Measurements from ENCODE around the gene C15orf62.

Gene C15orf62

DNA sequence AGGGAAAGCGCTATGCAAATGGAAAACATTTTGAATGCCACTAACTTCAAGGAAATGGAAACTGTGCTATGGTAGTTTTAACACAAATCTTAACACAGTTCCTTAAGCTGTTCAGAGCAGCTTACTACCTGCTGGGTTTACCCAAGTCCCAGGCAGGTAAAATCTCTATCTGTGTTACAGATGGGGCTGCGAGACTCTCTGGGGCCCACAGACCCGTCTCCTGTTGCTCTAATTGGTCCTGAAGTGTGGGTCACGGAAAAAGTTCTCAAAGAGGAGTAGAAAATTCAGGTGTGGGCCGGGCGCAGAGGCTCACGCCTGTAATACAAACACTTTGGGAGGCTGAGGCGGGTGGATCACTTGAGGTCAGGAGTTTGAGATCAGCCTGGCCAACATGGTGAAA, 20.2 kb downstream of the C15orf62 start:
- DNase-seq (ENCODE audit: low read depth, low spot score) = no peak
- TF ChIP-seq, protein P1, sequence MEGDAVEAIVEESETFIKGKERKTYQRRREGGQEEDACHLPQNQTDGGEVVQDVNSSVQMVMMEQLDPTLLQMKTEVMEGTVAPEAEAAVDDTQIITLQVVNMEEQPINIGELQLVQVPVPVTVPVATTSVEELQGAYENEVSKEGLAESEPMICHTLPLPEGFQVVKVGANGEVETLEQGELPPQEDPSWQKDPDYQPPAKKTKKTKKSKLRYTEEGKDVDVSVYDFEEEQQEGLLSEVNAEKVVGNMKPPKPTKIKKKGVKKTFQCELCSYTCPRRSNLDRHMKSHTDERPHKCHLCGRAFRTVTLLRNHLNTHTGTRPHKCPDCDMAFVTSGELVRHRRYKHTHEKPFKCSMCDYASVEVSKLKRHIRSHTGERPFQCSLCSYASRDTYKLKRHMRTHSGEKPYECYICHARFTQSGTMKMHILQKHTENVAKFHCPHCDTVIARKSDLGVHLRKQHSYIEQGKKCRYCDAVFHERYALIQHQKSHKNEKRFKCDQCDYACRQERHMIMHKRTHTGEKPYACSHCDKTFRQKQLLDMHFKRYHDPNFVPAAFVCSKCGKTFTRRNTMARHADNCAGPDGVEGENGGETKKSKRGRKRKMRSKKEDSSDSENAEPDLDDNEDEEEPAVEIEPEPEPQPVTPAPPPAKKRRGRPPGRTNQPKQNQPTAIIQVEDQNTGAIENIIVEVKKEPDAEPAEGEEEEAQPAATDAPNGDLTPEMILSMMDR (IDR thresholded peaks at IDR 0.05; ENCODE audit: insufficient read depth, low read length, missing control alignments) = no peak
- H3K4me3 ChIP-seq (ENCODE audit: low read depth, low read length) = no peak overlapping the region
- CTCF ChIA-PET = interaction anchor here (1.5 to 3.3 kb wide), 2 partner anchors 20 to 68 kb away, joined by 3 to 18 read pairs; partner anchors contain the start of gene C15orf62
- POLR2A ChIA-PET = no interaction called here

DNA sequence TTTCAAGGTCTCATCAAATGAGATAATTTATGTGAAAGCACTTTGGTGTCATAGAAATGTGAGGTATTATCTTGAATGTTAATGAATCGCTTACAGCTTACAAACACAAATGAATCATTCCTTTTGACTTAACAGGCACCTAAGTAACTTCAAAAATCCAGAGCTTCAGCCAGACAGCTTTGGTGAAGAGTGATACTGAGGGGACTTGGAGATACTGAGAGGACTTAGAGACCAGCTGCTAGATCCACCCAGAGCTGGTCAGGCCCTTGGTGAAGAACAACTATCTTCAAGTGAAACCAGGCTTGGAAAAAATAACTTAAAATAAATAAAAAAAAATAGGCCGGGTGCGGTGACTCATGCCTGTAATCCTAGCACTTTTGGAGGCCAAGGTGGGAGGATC, 20.9 kb downstream of the C15orf62 start:
- no peak overlapping the region for H3K4me3 ChIP-seq (ENCODE audit: low read depth, low read length)
- ChIA-PET POLR2A (interaction anchor here (0.9 kb wide), 1 partner anchor 15 kb away, joined by 3 read pairs; no protein-coding TSS in a partner anchor), CTCF (interaction anchor here (1.1 to 3.3 kb wide), 4 partner anchors 8 to 103 kb away, joined by 3 to 18 read pairs (median 7); partner anchors contain the start of gene C15orf62)
- DNase-seq (ENCODE audit: low read depth, low spot score) = no peak
- TF ChIP-seq, protein P1 (IDR thresholded peaks at IDR 0.05; ENCODE audit: insufficient read depth, low read length, missing control alignments) = no peak

DNA sequence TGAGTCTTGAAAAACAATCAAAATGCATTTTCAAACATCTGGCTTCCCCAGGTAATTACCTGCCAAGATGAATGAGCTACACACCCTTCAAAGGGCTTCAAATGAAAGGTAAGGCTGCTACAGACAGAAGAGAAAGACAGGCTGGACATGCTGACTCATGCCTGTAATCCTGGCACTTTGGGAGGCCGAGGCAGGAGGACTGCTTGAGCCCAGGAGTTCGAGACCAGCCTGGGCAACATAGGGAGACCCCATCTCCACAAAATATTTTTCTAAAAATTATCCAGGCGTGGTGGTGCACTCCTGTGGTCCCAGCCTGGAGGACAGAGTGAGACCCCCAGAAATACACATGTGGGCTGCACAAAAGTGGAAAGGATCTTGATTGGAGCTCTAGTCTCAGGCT, 22.6 kb downstream of the C15orf62 start:
- H3K4me3 ChIP-seq (ENCODE audit: low read depth, low read length) = no peak overlapping the region
- POLR2A ChIA-PET = no interaction called here
- no peak for DNase-seq (ENCODE audit: low read depth, low spot score)
- TF ChIP-seq, protein P1 (IDR thresholded peaks at IDR 0.05; ENCODE audit: insufficient read depth, low read length, missing control alignments) = no peak
- CTCF ChIA-PET = interaction anchor here (1.7 to 3.1 kb wide), 3 partner anchors 10 to 102 kb away, joined by 8 to 11 read pairs (median 10); partner anchors contain the start of gene VPS18

DNA sequence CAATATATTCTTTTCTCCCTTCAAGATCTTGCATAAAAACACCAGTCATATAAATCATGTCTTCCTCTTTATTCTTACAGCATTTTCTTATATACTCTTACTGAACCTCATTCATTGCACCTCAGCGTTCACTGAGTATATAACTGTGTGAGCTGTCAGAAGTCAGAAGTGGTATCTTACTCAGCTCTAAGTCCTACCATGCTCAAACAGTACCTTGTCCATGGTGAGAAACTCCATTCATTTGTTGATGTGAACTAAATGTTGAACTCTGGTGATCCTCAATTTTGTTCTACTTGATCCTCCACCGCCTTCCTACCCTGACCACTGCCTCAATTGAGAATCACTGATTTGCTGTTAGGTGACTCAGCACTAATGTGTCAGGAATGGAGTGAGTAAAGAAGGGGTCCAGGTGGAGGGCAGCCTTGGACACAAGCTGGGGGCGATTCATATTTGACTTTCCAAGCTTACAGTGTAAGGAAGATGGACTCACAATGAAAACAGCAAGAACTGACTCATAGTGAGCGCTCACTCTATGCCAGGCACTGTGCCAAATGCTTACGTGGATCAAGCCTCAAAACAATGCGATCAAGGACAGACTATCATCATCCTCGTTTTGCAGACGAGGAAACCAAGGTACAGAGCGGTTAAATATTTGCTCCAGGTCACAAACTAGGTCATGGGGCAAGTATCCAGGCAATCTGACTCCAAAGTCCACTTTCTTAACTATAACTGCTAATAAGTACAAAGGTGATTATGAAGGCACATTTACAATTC, 23.6 kb downstream of the C15orf62 start:
- ChIA-PET CTCF (interaction anchor here (0.6 to 3.1 kb wide), 3 partner anchors 11 to 101 kb away, joined by 3 to 10 read pairs (median 8); partner anchors contain the start of gene VPS18), POLR2A (no interaction called here)
- peak; percentile 72 for DNase-seq (ENCODE audit: low read depth, low spot score)
- TF ChIP-seq, protein P1 (IDR thresholded peaks at IDR 0.05; ENCODE audit: insufficient read depth, low read length, missing control alignments) = no peak
- no peak overlapping the region for H3K4me3 ChIP-seq (ENCODE audit: low read depth, low read length)

DNA sequence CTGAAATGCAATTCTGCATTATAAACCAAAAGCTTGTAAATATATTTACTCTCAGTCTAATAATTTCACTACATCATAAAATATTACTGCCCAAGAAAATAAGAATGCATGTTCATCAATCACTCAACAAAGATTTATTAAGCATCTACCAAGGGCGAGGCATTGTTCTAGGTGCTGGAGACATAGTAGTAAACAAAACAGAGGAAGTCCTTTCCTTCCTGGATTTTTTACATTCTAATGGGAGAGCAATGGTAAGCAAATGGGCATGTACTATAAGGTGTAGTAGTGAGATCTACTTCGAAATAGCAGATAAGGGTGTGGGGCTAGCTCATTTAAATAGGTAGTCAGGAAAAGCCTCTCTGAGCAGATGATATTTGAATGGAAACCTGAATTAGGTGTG, 26.3 kb downstream of the C15orf62 start:
- H3K4me3 ChIP-seq (ENCODE audit: low read depth, low read length) = no peak overlapping the region
- ChIA-PET POLR2A (interaction anchor here (0.6 kb wide), 1 partner anchor 10 kb away, joined by 3 read pairs; no protein-coding TSS in a partner anchor), CTCF (no interaction called here)
- no peak for DNase-seq (ENCODE audit: low read depth, low spot score)
- TF ChIP-seq, protein P1 (IDR thresholded peaks at IDR 0.05; ENCODE audit: insufficient read depth, low read length, missing control alignments) = no peak

DNA sequence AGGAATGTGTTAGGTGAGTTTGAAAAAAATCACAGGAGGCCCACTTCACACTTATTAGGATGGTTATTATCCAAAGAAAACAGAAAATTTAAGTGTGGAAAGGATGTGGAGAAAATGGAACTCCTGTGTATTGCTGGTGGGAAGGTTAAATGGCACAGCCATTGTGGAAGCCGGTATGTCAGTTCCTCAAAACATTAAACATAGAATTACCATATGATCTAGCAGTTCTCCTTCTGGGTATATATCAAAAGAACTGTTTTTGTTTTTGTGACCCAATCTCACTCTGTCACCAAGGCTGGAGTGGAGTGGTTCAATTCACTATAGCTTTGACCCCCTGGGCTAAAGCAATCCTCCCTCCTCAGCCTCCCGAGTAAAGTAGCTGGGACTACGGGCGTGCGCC, 26.7 kb downstream of the C15orf62 start:
- H3K4me3 ChIP-seq (ENCODE audit: low read depth, low read length) = no peak overlapping the region
- DNase-seq (ENCODE audit: low read depth, low spot score) = no peak
- TF ChIP-seq, protein P1 (IDR thresholded peaks at IDR 0.05; ENCODE audit: insufficient read depth, low read length, missing control alignments) = no peak
- ChIA-PET POLR2A (interaction anchor here (0.6 to 0.7 kb wide), 2 partner anchors 10 to 18 kb away, joined by 3 read pairs; no protein-coding TSS in a partner anchor), CTCF (interaction anchor here (0.6 kb wide), 1 partner anchor 390 kb away, joined by 3 read pairs; no protein-coding TSS in a partner anchor)

All from AG04449 (cell line).